ENCODE data around the gene PFKM.
A peak's percentile ranks its signal among the peaks of the same experiment; 100 is the strongest.

Gene PFKM

GRCh38 chr12:48160046-48160445 lies 40.9 kb downstream of the PFKM start:
- DNase-seq = no peak

- no peak for DNase-seq
Measured at GRCh38 chr12:48160807-48161206, 41.6 kb downstream of the PFKM start.

- DNase-seq = no peak
Measured at GRCh38 chr12:48163150-48163747, 44.1 kb downstream of the PFKM start.

- no peak for DNase-seq
Measured at GRCh38 chr12:48164451-48164850, 45.3 kb downstream of the PFKM start.

GRCh38 chr12:48165089-48165981 lies 46.2 kb downstream of the PFKM start:
- peak; percentile 68 for DNase-seq

- DNase-seq = no peak
Measured at GRCh38 chr12:48169011-48169410, 49.8 kb downstream of the PFKM start.

GRCh38 chr12:48175613-48176416 lies 56.7 kb downstream of the PFKM start:
- no peak for DNase-seq

- no peak for DNase-seq
Measured at GRCh38 chr12:48176417-48176751, 57.2 kb downstream of the PFKM start.

GRCh38 chr12:48177982-48178381 lies 58.8 kb downstream of the PFKM start:
- no peak for DNase-seq

GRCh38 chr12:48179466-48179865 lies 60.3 kb downstream of the PFKM start:
- no peak for DNase-seq

GRCh38 chr12:48180424-48180823 lies 61.3 kb downstream of the PFKM start:
- DNase-seq = no peak

- DNase-seq = no peak
Measured at GRCh38 chr12:48180857-48181495, 61.8 kb downstream of the PFKM start.

GRCh38 chr12:48182631-48183030 lies 63.5 kb downstream of the PFKM start:
- peak; percentile 24 for DNase-seq

- DNase-seq = peak; percentile 74
Measured at GRCh38 chr12:48183091-48183875, 64.1 kb downstream of the PFKM start, which contains the start of gene CCDC184. Gene CCDC184 (plus strand): TSS chr12:48183644. CDS start chr12:48184123, 479 bp downstream.

GRCh38 chr12:48183876-48184548 lies 64.8 kb downstream of the PFKM start:
- DNase-seq = no peak

GRCh38 chr12:48184549-48184922 lies 65.4 kb downstream of the PFKM start:
- DNase-seq = no peak

GRCh38 chr12:48185181-48185919 lies 66.2 kb downstream of the PFKM start:
- no peak for DNase-seq

GRCh38 chr12:48187916-48188695 lies 68.9 kb downstream of the PFKM start:
- DNase-seq = no peak

GRCh38 chr12:48189331-48190125 lies 70.4 kb downstream of the PFKM start:
- DNase-seq = peak; percentile 79
